GM13977 (cell line): ENCODE results near the gene KRT75.
A peak's percentile ranks its signal among the peaks of the same experiment; 100 is the strongest.

Experiments
- DNase-seq: peaks from one replicate; pipeline ENCODE4 v3.0.0; 2012; ENCODE audit warnings: low spot score
- CTCF ChIP-seq: IDR thresholded peaks from 2 replicates; pipeline ENCODE4 v1.5.1; 2012; ENCODE audit warnings: mild to moderate bottlenecking, control low read depth; ENCODE audit not compliant: insufficient read depth; ENCODE audit errors: extremely low read depth, missing control alignments
- in situ Hi-C: fragments of 300-500 bp; cut with MboI; formaldehyde crosslinking; loops from one replicate; pipeline ENCODE4 v1.12.0; 2022; ENCODE audit warnings: low sequenced_read_pairs, low pct_unique_long_range_greater_than_20kb, mixed read lengths, inconsistent platforms; ENCODE audit not compliant: unreplicated experiment

The KRT75 gene

DNA sequence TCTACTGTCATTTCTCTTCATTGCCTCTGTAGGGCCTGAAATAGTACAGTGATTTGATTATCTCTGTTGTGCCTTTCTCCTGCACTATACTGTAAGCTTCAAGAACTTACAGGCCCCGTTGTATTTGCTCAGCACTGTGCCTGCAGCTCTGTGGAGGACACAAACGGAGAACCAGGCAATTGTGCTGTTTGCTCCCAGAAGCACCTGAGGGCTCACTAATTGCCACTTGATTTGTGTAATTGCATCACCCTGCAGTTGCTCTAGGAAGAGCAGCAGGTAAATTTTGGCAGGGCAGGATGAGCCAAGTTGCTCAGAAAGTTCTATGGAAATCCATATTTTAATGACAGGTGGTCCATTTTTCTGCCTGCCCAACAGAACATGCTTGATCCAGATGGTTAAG lies 16.4 kb downstream of the KRT75 start:
- in situ Hi-C loops: no loop called here
- DNase-seq: no peak
- no peak for TF ChIP-seq CTCF

- TF ChIP-seq CTCF: no peak
- in situ Hi-C loops: no loop called here
- no peak for DNase-seq
These were observed 17.4 kb downstream of the KRT75 start for GRCh38 chr12:52416795-52417194.

DNA sequence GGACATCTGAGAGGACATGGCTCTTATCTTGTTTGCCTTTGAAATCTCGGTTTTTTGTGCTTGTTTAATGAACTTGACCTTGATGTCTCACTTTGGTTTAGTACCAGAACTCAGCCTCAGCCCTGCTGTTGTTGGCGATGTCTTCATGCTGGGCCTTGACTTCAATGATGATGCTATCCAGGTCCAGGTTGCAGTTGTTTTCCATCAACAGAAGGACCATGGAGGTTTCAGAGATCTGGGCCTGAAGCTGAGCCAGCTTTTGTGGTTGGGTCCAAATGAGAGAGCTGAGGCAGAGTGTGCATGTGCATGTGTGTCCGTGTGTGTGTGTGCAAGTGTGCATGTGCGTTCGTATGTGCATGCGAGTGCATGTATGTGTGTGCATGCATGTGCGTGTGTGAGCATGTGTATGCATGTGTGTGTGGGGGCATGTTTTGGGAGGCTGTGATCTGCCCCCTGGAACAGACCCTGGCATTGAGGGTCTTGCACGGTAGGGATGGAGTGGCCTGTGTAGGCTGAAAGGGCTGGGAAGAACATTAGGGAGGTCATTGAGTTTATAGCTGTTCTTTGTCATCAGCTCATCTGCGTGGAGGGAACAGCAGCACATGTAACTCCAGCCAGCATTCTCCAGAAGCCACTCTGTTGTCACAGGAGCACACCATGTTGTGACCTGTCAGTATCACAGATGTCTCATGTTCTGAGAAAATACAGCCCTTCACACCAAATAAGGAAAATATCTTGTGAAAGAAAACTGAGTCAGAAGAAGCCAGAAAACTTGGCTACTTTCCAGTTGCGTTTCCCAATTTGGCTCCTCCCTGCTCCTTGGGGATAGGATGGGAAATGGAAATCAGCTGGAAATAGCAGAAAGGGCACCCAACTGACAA lies 18.1 kb downstream of the KRT75 start:
- no peak for TF ChIP-seq CTCF
- DNase-seq: no peak
- in situ Hi-C loops: no loop called here

GRCh38 chr12:52414936-52415335 lies 19.2 kb downstream of the KRT75 start:
- in situ Hi-C loops: no loop called here
- TF ChIP-seq CTCF: no peak
- DNase-seq: no peak

- peak; percentile 4 for TF ChIP-seq CTCF
- in situ Hi-C loops: no loop called here
- no peak for DNase-seq
These were observed 20.3 kb downstream of the KRT75 start for GRCh38 chr12:52413782-52414345.

DNA sequence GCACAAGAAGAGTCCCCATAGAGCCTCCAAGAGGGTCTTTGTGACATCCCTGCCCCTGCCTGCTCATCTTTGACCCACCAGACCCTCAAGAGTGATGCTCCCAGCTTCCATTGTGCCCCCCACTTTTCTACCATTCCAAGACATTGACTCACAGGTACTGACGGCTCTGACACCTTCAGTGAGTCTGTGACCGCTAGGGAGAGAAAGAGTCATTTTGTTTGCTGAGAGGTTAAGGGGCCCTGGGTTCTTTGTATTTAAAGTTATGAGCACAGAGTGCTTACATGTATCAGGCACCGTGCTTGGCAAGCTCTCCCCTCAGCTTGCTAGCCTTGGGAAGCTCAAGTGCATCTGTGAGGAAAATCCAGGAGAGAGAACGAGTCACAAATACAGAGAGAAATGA lies 21.0 kb downstream of the KRT75 start:
- DNase-seq: no peak
- in situ Hi-C loops: no loop called here
- TF ChIP-seq CTCF: no peak
